Stimulated activated CD4-positive, alpha-beta T cell treated with anti-CD3 and anti-CD28 coated beads, Interleukin-1b, Interleukin-23, amount 100 ng/mL, for 4 hours (primary cell): Measurements from ENCODE around the gene CBX3.
"Not testable (repeated sequence)": the region's sequence is repeated elsewhere in the genome, so short reads cannot be mapped to it uniquely, and the experiment has no call there.

ENCODE experiments used
- DNase-seq, 2 donors: peaks; one replicate each; pipeline ENCODE4 v3.0.0-alpha.2; 2020; ENCODE audit warnings: low read depth in 2 of 2

The CBX3 gene

DNA sequence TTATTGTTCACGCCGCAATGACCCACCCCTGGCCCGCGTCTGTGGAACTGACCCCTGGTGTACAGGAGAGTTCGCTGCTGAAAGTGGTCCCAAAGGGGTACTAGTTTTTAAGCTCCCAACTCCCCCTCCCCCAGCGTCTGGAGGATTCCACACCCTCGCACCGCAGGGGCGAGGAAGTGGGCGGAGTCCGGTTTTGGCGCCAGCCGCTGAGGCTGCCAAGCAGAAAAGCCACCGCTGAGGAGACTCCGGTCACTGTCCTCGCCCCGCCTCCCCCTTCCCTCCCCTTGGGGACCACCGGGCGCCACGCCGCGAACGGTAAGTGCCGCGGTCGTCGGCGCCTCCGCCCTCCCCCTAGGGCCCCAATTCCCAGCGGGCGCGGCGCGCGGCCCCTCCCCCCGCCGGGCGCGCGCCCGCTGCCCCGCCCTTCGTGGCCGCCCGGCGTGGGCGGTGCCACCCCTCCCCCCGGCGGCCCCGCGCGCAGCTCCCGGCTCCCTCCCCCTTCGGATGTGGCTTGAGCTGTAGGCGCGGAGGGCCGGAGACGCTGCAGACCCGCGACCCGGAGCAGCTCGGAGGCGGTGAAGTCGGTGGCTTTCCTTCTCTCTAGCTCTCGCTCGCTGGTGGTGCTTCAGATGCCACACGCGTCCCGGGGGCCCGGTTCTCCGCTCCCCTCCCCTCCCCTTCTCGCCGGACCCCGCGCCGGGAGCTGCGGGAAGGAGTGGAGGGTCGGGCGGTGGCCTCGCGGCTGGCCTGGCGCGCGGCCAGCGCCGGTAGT, at the start of gene CBX3:
Gene CBX3, plus strand, starts transcription at position 499 of the 772 bp plus-strand sequence. CDS start 1,254 bp downstream, outside the sequence.
- peak; percentile 70 to 78 for DNase-seq

DNA sequence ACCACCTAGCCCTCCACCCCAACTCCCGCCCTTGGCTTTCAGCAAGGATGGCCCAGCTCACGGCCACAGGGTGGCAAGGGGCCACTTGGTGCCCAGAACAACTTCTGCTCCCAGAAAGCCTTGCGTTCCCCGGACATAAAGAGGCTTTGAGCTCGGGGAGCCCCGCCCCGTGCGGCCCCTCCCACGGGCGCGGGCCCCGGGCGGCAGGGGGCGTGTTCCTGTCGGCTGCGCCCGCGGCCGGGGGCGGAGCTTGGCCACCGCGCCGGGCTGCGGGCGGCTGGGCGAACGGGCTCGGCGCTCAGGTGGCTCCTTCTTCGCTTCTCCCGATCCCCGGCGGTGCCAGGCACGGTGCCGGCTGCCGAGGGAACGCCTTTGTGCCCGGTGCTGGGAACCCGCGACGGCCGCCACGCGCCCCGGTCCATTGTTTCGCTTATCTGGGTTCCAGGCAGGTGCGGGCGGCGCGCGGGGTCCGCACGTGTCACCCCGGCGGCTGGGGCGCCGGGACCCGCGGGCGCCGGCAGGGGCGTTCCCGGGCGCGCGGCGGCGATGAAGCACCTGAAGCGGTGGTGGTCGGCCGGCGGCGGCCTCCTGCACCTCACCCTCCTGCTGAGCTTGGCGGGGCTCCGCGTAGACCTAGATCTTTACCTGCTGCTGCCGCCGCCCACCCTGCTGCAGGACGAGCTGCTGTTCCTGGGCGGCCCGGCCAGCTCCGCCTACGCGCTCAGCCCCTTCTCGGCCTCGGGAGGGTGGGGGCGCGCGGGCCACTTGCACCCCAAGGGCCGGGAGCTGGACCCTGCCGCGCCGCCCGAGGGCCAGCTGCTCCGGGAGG, 49.4 kb upstream of the CBX3 start, which contains the start of gene NFE2L3:
Gene NFE2L3, plus strand, starts transcription at position 246 of the 829 bp plus-strand sequence. Its CDS starts 301 bp downstream, at position 547.
- peak; percentile 73 to 83 for DNase-seq

DNA sequence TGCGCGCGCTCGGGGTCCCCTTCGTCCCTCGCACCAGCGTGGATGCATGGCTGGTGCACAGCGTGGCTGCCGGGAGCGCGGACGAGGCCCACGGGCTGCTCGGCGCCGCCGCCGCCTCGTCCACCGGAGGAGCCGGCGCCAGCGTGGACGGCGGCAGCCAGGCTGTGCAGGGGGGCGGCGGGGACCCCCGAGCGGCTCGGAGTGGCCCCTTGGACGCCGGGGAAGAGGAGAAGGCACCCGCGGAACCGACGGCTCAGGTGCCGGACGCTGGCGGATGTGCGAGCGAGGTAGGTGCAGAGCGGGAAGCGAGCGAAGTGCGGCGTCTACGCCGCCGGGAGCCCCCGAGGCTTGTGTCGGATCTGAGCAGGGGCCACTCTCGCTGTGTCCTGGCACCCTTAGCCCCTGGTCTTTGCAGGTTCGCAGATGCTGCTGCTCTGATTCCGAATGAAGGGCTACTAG, 48.7 kb upstream of the CBX3 start:
- DNase-seq: peak in 1 of 2 donors; percentile 37

DNA sequence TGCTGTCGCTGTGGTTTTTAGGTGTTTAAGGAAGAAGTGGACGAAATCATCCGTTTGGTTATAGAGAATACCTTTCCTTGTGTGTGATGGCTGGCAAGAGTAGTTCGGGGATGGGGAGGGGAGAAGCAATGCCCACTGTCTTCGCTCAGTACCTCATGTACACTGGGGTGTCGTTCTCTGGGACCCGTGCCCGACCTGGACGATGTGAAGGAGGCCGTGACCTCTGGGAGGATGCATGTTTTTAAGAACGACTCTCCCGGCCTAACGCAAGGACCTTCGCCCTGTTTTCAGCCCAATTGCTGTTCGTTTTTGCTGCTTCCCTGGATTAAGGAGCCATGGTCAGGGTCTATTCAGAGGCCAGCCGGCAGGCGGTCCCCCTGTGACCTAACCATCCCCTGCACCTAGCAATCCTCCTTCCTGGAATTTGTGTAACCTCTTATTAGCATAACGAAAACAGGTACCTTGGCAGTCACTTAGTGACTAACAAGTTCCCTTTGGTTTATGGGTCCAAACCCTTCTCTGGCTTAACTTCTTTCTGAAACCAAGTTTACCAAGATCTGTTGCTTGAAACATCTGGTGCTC, 48.2 kb upstream of the CBX3 start:
- peak in 1 of 2 donors; percentile 15 for DNase-seq

DNA sequence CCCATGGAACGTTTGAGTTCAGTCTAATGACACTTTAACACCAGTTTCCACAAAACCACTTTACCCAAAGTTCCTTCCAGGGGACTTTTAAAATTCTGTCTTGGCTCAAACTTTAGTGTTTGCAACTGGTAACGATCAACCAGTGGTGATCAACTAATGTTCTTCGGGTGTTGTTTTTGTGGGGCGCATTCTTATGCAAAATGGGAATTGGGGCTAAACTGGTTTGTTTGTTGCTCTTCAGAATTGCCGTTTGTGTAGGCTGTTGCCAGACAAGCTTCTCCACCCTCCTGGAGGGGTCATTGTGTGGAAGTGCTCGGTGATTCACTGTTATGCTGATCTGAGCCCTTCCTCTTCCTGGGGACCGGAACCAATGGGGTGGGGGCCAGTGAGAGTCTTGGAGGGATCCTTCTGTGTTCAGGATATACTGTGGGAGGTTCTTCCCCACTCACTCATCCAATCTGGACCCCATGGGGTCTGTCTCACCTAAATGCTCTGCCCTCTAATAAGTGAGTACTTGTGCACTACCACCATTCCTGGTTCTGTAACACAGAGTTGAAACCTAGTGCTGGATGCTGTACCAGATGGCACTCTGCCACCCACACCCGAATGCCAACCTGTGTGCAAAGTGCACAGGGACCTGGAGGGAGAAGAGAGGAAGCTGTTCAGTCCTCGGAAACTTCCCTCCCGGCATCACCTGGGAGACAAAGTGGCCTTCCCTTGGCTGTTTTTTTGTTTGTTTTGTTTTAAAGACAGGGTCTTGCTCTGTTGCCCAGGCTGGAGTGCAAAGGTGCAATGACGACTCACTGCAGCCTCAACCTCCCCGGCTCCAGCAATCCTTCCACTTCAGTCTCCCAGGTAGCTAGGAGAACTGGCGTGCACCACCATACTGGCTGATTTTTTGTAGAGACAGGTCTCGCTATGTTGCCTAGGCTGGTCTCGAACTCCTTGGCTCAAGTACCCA, 47.4 kb upstream of the CBX3 start:
- peak in 1 of 2 donors; percentile 9 for DNase-seq

DNA sequence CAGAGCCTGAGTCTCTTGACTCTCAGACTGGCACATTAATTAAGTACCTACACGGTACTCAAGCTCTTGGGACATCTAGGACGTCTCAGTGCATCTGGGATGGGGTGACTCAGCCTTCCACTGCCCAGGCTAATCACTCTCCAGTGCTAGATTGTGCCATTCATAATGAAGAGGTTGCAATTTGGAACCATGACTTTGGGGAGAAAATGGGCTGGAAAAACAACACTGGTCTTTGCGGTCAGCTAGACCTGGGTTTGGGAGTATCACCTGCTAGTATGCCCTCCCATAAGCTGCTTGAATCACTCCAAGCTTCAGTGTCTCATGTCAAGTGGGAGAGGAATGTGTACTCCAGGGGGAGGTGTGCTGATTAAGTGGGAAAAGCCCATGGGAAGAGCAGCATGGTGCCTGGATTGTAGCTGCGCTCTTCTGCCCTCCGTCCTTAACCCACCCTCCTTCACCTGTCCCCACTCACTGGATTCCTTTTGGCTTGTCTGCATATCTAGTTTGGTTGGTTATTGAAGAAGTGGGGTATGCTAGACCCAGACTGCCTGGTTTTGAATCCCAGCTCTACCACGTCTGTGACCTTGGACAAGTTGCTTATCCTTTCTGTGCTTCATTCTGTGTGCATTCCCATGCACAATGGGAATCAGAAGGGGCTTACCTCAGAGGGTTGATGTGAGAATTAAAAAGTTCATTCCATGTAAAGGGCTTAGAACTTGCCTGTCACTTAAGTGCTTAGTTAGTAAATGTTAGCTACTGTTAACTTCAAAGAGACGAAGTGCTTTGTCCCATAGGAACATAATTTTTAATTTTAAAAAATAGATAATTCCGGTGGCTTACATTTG, 45.8 kb upstream of the CBX3 start:
- DNase-seq: no peak

DNA sequence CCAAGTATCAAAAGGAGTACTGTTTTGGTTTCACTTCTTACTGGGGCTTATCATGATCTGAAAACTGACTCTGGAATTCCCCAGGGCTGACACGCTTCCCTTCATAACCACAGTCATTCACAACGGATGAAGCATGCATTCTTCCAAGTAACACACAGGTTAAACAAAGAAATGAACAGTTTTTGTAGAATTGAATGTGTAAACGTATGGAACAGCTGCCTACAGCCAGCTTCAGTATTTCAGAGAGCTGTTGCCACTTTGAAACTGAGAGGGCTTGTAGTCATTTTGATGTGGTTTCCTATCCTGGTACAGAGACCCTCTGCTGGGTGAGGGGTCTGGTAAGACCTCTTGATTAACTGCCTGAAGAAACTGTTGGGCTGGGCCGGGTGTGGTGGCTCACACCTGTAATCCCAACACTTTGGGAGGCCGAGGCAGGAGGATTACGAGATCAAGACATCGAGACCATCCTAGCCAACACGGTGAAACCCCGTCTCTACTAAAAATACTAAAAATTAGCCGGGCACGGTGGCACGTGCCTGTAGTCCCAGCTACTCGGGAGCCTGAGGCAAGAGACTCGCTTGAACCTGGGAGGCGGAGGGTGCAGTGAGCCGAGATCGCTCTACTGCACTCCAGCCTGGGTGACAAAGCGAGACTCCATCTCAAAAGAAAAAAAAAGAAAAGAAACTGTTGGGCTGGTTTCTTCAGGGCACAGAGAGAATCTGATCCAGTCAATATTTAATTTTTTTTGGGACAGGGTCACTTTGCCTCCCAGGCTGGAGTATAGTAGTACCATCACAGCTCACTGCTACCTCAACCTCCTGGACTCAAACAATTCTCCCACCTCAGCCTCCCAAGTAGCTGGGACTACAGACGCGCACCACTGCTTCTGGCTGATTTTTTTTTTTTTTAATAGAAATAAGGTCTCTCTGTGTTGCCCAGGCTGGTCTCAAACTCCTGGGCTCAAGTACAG, 44.8 kb upstream of the CBX3 start:
- peak in 1 of 2 donors; percentile 53 for DNase-seq

DNA sequence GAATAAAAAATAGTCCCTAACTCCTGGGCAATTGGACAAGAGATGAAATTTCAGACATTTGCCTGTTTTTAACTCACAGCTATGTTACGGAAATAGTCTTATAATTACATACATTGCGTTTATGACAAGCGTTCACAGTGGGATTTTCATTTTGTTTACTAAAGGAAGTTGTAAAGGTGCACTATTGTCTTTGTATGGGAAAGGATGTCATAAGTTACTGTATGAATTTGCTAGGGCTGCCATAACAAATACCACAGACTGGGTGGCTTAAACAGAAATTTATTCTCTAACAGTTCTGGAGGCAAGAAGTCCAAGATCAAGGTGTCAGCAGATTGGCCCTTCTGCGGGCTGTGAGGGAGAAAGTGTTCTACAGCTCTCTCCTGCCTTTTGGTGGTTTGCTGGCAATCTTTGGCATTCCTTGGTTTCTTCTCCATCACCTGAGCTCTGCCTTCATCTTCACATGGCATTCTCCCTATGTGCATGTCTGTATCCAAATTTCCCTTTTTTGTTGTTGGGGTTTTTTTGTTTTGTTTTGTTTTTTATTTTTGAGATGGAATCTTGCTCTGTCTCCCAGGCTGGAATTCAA, 43.9 kb upstream of the CBX3 start:
- no peak for DNase-seq

DNA sequence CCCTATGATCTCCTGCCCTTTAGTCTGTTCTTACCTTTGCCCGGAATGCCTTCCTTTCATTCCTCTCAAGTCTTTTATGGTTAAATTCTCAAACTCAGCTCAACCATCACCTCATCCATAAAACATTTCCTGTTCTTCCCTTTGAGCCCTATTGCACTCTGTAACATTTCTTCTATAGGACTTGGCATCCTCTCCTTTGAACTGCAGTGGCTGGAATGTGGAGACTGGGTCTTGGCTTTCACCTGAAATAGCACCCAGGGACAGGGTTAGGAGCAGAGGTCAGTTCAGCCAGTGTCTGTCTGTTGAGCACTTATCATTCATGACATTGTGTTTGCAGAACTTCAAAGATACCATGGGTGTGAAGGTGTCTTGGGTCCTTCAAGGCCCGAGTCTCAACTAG, 42.3 kb upstream of the CBX3 start:
- DNase-seq: no peak

DNA sequence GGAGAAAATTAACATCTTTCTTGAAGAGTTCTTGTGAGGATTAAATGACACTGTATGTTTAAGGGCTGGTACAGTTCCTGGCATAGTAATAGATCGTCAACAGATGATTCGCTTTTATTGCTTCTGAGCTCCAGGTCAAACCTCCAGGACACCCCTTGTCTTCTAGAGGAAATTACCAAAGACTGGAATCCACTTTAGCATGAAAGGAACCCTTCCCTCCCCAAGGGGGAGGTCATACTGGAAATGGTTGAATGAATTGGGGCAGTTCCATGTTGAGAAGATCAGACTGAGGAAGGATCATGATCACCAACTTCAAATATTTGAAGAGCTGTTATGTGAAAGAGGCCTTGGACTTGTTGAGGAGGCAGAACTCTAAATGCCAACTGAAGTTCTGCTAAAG, 40.6 kb upstream of the CBX3 start:
- DNase-seq: no peak

DNA sequence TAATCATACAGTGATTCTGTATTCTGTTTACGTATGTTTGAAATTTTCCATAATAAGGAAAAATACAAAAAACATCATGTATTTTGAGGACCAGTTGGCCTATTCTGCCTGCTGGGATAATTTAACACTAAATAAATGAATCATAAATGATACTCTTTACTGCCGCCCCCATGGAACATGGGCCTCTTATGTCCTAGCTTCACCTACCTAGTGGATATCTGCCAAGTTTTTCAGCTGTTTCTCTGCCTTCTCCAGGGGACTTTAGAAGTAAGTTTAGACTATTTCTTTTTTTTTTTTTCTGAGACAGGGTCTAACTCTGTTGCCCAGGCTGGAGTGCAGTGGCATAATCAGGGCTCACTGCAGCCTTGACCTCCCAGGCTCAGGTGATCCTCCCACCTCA, 39.1 kb upstream of the CBX3 start:
- DNase-seq: no peak

DNA sequence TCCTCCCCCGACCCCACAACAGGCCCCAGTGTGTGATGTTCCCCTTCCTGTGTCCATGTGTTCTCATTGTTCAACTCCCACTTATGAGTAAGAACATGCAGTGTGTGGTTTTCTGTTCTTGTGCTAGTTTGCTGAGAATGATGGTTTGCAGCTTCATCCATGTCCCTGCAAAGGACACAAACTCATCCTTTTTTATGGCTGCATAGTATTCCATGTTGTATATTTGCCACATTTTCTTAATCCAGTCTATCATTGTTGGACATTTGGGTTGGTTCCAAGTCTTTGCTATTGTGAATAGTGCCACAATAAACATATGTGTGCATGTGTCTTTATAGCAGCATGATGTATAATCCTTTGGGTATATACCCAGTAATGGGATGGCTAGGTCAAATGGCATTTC, 37.7 kb upstream of the CBX3 start:
- DNase-seq: not testable (repeated sequence)

DNA sequence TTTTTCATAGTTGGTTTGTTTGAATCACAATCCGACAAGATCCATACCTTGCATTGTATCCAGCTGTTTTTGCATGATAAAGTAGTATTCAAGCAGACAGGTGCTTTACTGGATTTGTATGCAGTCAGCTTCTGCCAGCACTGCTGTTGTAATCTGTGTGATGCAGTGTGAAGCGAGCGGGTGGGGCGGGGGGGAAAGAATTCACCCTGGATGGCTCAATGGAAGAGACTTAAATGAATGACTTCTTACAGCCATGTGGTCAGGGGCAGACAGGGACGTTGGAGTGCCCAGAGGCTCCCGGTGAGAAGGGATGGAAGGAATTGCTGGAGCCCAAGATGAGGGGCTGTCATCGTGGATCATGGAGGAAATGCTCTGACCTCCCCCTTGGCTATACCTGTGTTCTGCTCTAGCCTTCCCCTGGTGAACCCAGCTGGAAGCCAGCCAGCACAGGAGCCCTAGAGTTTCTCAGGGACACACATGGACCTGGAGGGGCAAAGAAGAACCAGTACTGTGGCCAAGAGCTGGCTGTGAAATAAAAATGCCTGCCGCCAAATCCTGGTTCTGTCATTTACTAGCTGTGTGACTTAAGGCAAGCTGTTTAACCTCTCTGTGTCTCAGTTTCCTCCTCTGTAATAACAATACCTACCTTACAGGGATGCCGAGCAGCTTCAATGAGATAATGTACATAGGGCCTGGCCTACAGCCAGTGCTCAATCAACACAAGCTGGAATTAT, 35.4 kb upstream of the CBX3 start:
- DNase-seq: no peak

DNA sequence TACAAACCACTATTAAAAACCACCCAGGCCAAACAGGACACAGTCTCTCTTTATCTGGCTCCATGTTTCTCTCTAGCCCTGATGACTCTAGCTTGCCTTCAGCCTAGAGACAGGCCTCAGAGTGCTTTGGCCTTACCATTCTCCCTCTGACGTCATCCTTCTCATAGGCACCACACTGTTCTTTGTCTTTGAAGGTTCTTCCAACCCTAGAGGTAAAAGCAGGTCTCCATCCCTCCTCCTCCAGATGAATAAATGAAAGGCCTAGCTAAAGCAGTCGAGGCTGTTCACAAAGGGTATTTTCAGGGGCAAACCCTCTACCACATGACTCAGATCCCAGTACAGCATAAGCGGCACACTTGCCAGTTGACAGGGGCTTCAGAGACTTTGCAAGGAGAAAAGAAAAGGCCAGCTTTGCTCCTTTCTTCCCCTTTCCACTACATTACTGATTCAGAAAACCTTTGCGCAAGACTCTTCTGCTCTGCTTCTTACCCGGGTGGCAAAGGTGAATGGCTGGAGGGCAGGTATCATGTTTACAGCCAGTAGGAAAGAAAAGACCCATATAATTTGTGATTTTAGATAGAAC, 34.8 kb upstream of the CBX3 start:
- DNase-seq: no peak

DNA sequence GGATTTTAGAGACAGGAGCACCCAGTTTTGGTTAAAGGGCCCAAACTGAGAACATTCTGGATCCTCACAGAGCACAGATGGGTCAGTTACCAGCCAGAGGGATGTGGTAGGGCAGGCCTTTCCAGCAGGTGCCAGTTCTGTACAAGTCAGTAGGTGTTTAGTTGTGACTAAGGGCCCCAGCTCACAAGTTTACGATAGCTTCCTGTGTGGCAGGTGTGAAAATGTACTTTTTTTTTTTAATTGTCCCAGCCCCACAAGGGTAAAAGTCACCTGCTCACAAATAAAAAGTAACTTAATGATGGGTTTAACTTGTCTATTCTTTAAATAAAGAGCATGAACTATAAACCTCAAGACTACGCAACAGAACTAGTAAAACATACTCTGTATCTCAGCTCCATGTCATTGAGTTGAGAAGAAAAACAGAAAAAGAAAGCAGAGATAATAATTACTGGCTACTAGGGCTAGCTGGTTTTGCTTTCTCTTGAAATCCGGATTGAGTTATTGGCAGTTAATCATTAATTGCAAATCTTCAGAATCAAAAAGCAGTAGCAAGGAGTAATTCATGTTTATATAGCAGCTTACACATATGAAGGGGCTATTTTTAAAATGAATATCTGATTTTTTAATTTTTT, 34.1 kb upstream of the CBX3 start:
- no peak for DNase-seq

DNA sequence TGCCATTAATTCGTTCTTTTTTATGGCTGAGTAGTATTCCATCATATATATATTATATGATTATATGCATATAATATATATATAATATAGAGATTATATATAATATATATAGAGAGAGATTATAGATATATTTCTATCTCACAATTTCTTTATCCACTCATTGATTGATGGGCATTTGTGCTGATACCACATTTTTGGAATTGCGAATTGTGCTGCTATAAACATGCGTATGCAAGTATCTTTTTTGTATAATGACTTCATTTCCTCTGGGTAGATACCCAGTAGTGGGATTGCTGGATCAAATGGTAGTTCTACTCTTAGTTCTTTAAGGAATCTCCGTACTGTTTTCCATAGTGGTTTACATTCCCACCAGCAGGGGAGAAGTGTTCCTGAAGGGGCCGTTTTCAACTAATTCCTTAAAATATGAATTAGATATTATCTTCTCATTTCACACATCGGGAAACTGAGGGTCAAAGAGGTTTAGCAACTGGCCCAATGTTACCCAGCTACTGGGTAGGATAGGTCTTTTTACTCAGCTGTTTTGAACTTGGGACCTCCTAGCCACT, 33.0 kb upstream of the CBX3 start:
- no peak for DNase-seq

DNA sequence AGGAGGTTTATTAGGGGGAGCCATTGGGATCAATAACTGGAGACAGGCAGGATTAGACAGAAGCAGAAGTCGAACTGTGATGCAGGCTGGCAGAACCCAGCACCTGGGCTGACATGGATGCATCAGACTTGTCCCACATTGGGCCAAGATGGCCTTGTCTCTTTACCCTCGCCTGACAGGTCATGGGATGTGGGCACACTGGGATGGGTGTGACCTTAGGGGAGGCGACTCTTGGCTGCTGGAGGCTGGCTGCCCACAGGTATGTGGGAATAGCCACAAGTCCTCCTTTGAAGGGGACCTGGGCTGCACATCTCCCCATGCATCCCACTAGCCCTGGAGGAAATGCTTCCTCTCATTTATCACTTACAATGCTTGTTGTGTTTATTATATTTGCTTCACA, 32.3 kb upstream of the CBX3 start:
- no peak for DNase-seq
